ENCODE results near the gene NSUN7.
"Not testable (repeated sequence)": the region's sequence is repeated elsewhere in the genome, so short reads cannot be mapped to it uniquely, and the experiment has no call there.

Gene NSUN7

GRCh38 chr4:40704073-40704472 lies 45.7 kb upstream of the NSUN7 start:
- H3K36me3 ChIP-seq (ENCODE audit: control insufficient read depth, low read length): no peaks in the 10 kb centered on the region
- H3K9me2 ChIP-seq (replicated peaks; ENCODE audit: control insufficient read depth, low read length): no peaks in the 10 kb centered on the region
- no peaks in the 10 kb centered on the region for H3K9me3 ChIP-seq (ENCODE audit: control insufficient read depth, insufficient read depth, low read length)
- no peak overlapping the region for H3K4me3 ChIP-seq (ENCODE audit: low read length)
- H3K27ac ChIP-seq (ENCODE audit: low read depth, low read length): no peak overlapping the region
- H4K20me1 ChIP-seq (ENCODE audit: control insufficient read depth, insufficient read depth, low read depth, low read length): no peaks in the 10 kb centered on the region
- no peaks in the 10 kb centered on the region for H3K4me1 ChIP-seq (ENCODE audit: control insufficient read depth, low read length)
- H3K79me2 ChIP-seq (ENCODE audit: control insufficient read depth, low read length): no peaks in the 10 kb centered on the region
- TF ChIP-seq EZH2phosphoT487 (IDR thresholded peaks at IDR 0.05; ENCODE audit: borderline replicate concordance, low read length): no peak
- no peak for TF ChIP-seq CTCF (IDR thresholded peaks at IDR 0.05; ENCODE audit: low read depth, low read length, poor library complexity, severe bottlenecking)
- no peaks in the 10 kb centered on the region for H3F3A ChIP-seq (ENCODE audit: control insufficient read depth, insufficient read depth)
- no peak overlapping the region for H3K4me2 ChIP-seq (ENCODE audit: low read length)
- no peaks in the 10 kb centered on the region for H3K27me3 ChIP-seq (ENCODE audit: control insufficient read depth, low read length)

GRCh38 chr4:40710484-40711254 lies 39.1 kb upstream of the NSUN7 start:
- Histone ChIP-seq H3K4me1 (ENCODE audit: control insufficient read depth, low read length) (no peaks in the 10 kb centered on the region), H3F3A (ENCODE audit: control insufficient read depth, insufficient read depth) (no peaks in the 10 kb centered on the region), H4K20me1 (ENCODE audit: control insufficient read depth, insufficient read depth, low read depth, low read length) (no peaks in the 10 kb centered on the region), H3K79me2 (ENCODE audit: control insufficient read depth, low read length) (no peaks in the 10 kb centered on the region), H3K9me3 (ENCODE audit: control insufficient read depth, insufficient read depth, low read length) (no peaks in the 10 kb centered on the region), H3K36me3 (ENCODE audit: control insufficient read depth, low read length) (no peaks in the 10 kb centered on the region), H3K27me3 (ENCODE audit: control insufficient read depth, low read length) (peaks cover 11% of the 10 kb centered on the region), H3K4me3 (ENCODE audit: low read length) (no peak overlapping the region), H3K4me2 (ENCODE audit: low read length) (no peak overlapping the region), H3K9me2 (replicated peaks; ENCODE audit: control insufficient read depth, low read length) (no peaks in the 10 kb centered on the region), H3K27ac (ENCODE audit: low read depth, low read length) (no peak overlapping the region)
- no peak for TF ChIP-seq CTCF (IDR thresholded peaks at IDR 0.05; ENCODE audit: low read depth, low read length, poor library complexity, severe bottlenecking)
- no peak for TF ChIP-seq EZH2phosphoT487 (IDR thresholded peaks at IDR 0.05; ENCODE audit: borderline replicate concordance, low read length)

- not testable (repeated sequence) for H3K9me3 ChIP-seq (ENCODE audit: control insufficient read depth, insufficient read depth, low read length); H3K4me2 ChIP-seq (ENCODE audit: low read length); H3K4me1 ChIP-seq (ENCODE audit: control insufficient read depth, low read length); H3K4me3 ChIP-seq (ENCODE audit: low read length); H3F3A ChIP-seq (ENCODE audit: control insufficient read depth, insufficient read depth); H3K79me2 ChIP-seq (ENCODE audit: control insufficient read depth, low read length); H3K27ac ChIP-seq (ENCODE audit: low read depth, low read length); H3K36me3 ChIP-seq (ENCODE audit: control insufficient read depth, low read length); H3K9me2 ChIP-seq (replicated peaks; ENCODE audit: control insufficient read depth, low read length); H4K20me1 ChIP-seq (ENCODE audit: control insufficient read depth, insufficient read depth, low read depth, low read length)
- H3K27me3 ChIP-seq (ENCODE audit: control insufficient read depth, low read length): peaks cover 17% of the 10 kb centered on the region
Observed at GRCh38 chr4:40713001-40713400, 36.8 kb upstream of the NSUN7 start.

DNA sequence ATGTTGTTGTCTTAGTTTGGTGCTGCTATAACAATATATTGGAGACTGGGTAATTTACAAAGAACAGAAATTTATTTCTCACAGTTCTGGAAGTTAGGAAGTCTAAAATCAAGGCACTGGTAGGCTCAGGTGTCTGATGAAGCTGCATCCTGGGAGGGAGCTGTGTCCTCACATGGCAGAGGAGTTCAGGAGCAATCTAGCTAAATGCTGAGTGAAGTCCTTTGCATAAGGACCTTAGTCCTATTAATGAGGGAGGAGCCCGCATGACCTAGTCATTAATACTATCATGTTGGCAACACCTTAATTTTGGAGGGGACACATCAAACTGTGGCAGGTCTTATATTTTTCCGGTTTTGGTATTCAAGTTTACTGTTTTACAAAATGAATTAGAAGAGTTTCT lies 36.0 kb upstream of the NSUN7 start:
- TF ChIP-seq CTCF (IDR thresholded peaks at IDR 0.05; ENCODE audit: low read depth, low read length, poor library complexity, severe bottlenecking) (no peak), EZH2phosphoT487 (IDR thresholded peaks at IDR 0.05; ENCODE audit: borderline replicate concordance, low read length) (no peak)
- H3K27me3 ChIP-seq (ENCODE audit: control insufficient read depth, low read length): peaks cover 23% of the 10 kb centered on the region
- no peaks in the 10 kb centered on the region for H3K9me3 ChIP-seq (ENCODE audit: control insufficient read depth, insufficient read depth, low read length)
- no peak overlapping the region for H3K4me2 ChIP-seq (ENCODE audit: low read length)
- no peak overlapping the region for H3K4me3 ChIP-seq (ENCODE audit: low read length)
- no peak overlapping the region for H3K27ac ChIP-seq (ENCODE audit: low read depth, low read length)
- no peaks in the 10 kb centered on the region for H3K36me3 ChIP-seq (ENCODE audit: control insufficient read depth, low read length)
- H3F3A ChIP-seq (ENCODE audit: control insufficient read depth, insufficient read depth): no peaks in the 10 kb centered on the region
- no peaks in the 10 kb centered on the region for H4K20me1 ChIP-seq (ENCODE audit: control insufficient read depth, insufficient read depth, low read depth, low read length)
- H3K9me2 ChIP-seq (replicated peaks; ENCODE audit: control insufficient read depth, low read length): no peaks in the 10 kb centered on the region
- no peaks in the 10 kb centered on the region for H3K79me2 ChIP-seq (ENCODE audit: control insufficient read depth, low read length)
- H3K4me1 ChIP-seq (ENCODE audit: control insufficient read depth, low read length): no peaks in the 10 kb centered on the region
